ENCODE results near the gene BRMS1. TPM values are rescaled to one million over a fixed set of nuclear protein-coding genes. Genes with fewer than 3 reads are reported as not detected.

BRMS1 gene
- total RNA-seq, 2 experiments from 2014 or later = 35.7 to 35.9 TPM

DNA sequence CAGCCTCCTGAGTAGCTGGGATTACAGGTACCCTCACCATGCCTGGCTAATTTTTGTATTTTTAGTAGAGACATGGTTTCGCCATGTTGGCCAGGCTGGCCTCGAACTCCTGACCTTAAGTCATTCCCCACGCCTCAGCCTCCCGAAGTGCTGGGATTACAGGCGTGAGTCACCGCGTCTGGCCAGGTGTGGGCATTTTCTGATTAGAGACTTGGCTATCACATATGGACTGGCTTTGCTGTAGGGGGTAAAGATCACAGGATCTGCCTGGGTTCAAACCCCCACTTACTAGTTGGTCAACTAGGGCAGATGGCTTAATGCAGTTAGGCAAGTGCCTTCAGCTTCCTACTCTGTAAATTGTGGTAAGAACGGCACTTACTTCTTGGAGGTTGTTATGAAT lies 34.6 kb downstream of the BRMS1 start:
- intact Hi-C loops (cut with micrococcal nuclease) = loop anchor here (5.0 kb wide), 2 partner anchors 37 to 77 kb away; partner anchors contain the start of genes B4GAT1 and BRMS1
- TF ChIP-seq, protein P1, sequence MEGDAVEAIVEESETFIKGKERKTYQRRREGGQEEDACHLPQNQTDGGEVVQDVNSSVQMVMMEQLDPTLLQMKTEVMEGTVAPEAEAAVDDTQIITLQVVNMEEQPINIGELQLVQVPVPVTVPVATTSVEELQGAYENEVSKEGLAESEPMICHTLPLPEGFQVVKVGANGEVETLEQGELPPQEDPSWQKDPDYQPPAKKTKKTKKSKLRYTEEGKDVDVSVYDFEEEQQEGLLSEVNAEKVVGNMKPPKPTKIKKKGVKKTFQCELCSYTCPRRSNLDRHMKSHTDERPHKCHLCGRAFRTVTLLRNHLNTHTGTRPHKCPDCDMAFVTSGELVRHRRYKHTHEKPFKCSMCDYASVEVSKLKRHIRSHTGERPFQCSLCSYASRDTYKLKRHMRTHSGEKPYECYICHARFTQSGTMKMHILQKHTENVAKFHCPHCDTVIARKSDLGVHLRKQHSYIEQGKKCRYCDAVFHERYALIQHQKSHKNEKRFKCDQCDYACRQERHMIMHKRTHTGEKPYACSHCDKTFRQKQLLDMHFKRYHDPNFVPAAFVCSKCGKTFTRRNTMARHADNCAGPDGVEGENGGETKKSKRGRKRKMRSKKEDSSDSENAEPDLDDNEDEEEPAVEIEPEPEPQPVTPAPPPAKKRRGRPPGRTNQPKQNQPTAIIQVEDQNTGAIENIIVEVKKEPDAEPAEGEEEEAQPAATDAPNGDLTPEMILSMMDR (IDR thresholded peaks at IDR 0.05) = no peak
- peaks cover 2% of the 10 kb centered on the region for H3K36me3 Mint-ChIP-seq (ENCODE audit: low read depth)
- POLR2A ChIA-PET = interaction anchor here (0.9 to 2.2 kb wide), 2 partner anchors 35 to 79 kb away, joined by 3 to 6 read pairs; no protein-coding TSS in a partner anchor
- ATAC-seq = no peak
- no peak overlapping the region for H3K4me3 Mint-ChIP-seq
- H3K27me3 Mint-ChIP-seq = no peaks in the 10 kb centered on the region
- no peaks in the 10 kb centered on the region for H3K9me3 Mint-ChIP-seq
- CTCF ChIA-PET = interaction anchor here (3.7 to 10.2 kb wide), 4 partner anchors 9 to 76 kb away, joined by 37 to 149 read pairs (median 86); partner anchors contain the start of gene RIN1
- DNase-seq = no peak
- no peak overlapping the region for H3K27ac Mint-ChIP-seq
- peaks cover 16% of the 10 kb centered on the region for H3K4me1 Mint-ChIP-seq (ENCODE audit: low read depth)

DNA sequence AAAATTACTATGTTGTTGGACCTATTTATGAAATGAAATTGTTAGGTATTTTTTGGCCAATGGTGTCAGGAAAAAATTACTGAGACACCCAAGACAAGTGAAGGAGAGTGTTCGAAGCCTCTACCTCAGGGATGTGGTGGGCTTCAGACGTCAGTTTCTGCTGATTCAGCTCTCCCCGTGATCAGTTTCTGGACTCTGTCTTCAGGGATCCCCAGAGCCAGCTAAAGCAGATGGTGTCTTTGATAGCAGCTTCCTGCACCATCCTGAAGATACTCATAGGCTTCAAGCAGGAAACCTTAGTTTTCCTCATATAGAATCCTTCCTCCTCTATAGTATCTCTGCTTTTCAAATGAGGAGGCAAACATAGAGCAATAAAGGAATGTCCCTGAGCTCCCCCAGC lies 35.4 kb downstream of the BRMS1 start:
- H3K27me3 Mint-ChIP-seq = no peaks in the 10 kb centered on the region
- no peak overlapping the region for H3K4me3 Mint-ChIP-seq
- peaks cover 9% of the 10 kb centered on the region for H3K4me1 Mint-ChIP-seq (ENCODE audit: low read depth)
- ATAC-seq (no peak), DNase-seq (no peak)
- intact Hi-C loops (cut with micrococcal nuclease) = no loop called here
- POLR2A ChIA-PET = interaction anchor here (0.9 kb wide), 1 partner anchor 36 kb away, joined by 3 read pairs; no protein-coding TSS in a partner anchor
- H3K9me3 Mint-ChIP-seq = no peaks in the 10 kb centered on the region
- no peaks in the 10 kb centered on the region for H3K36me3 Mint-ChIP-seq (ENCODE audit: low read depth)
- CTCF ChIA-PET = interaction anchor here (1.4 to 10.2 kb wide), 5 partner anchors 8 to 77 kb away, joined by 6 to 149 read pairs (median 39); partner anchors contain the start of genes BRMS1 and RIN1
- TF ChIP-seq, protein P1 (IDR thresholded peaks at IDR 0.05) = no peak
- H3K27ac Mint-ChIP-seq = no peak overlapping the region

DNA sequence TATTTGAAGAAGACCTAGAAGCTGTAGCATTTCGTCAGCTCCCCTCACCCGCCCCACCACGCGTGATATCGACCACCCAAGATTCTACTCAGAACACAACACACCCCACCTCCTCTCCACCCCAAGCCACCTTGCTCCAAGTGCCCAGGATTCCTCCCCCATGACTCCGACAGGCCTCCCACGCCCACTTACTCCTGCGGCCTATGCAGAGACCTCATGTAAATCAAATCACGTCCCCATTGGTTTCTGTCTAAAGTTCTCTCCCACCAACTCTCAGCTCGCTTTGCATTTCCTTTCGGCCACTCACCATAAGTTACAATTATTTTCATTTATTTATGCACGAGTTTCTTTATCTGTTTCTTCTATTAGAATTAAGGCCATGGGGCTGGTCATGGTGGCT lies 42.2 kb downstream of the BRMS1 start:
- no peak for DNase-seq
- Mint-ChIP-seq H3K4me1 (ENCODE audit: low read depth) (no peaks in the 10 kb centered on the region), H3K4me3 (no peak overlapping the region), H3K36me3 (ENCODE audit: low read depth) (no peaks in the 10 kb centered on the region), H3K9me3 (no peaks in the 10 kb centered on the region), H3K27me3 (no peaks in the 10 kb centered on the region), H3K27ac (no peak overlapping the region)
- no peak for ATAC-seq
- TF ChIP-seq, protein P1 (IDR thresholded peaks at IDR 0.05) = no peak
- ChIA-PET CTCF (interaction anchor here (1.1 to 4.2 kb wide), 4 partner anchors 9 to 83 kb away, joined by 3 to 37 read pairs (median 3); no protein-coding TSS in a partner anchor), POLR2A (no interaction called here)
- intact Hi-C loops (cut with micrococcal nuclease) = no loop called here

DNA sequence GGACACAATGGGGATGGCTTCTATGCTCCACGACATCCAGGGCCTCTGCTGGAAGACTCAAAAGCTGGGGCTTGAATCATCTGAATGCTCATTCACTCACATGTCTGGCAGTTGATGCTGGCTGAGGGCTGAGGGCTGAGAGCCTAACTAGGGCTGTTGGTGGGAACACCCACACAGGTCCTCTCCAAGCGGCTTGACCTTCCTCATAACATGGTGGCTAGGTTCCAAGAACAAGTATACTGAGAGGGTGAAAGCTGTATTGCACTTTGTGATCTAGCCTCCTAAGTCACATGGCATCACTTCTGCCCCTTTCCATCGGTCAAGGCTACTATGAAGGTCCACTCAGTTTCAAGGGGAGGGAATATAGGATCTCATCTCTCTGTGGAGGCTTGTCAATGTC lies 45.7 kb downstream of the BRMS1 start:
- Mint-ChIP-seq H3K4me1 (ENCODE audit: low read depth) (no peaks in the 10 kb centered on the region), H3K9me3 (no peaks in the 10 kb centered on the region), H3K27ac (no peak overlapping the region), H3K27me3 (no peaks in the 10 kb centered on the region), H3K4me3 (no peak overlapping the region), H3K36me3 (ENCODE audit: low read depth) (no peaks in the 10 kb centered on the region)
- POLR2A ChIA-PET = no interaction called here
- TF ChIP-seq, protein P1 (IDR thresholded peaks at IDR 0.05) = no peak
- ATAC-seq (no peak), DNase-seq (no peak)
- intact Hi-C loops (cut with micrococcal nuclease) = no loop called here
- CTCF ChIA-PET = interaction anchor here (1.1 to 4.2 kb wide), 4 partner anchors 12 to 90 kb away, joined by 3 to 37 read pairs (median 6); no protein-coding TSS in a partner anchor

DNA sequence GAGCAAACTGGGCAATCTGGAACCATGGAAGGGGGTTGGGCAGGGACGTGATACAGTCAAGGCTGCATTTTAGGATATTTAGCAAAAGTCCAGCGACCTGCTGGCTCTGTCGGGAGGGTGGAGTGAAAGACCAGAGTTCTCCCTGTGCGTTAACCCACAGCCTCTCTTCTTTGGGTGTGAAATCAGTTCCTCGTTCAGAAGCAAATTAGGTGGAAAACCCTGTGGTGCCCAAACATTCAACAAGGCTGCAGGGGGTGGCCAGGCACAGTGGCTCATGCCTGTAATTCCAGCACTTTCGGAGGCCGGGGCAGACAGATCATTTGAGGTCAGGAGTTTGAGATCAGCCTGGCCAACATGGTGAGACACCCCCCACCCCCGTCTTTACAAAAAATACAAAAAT lies 47.3 kb downstream of the BRMS1 start:
- no peak overlapping the region for H3K4me3 Mint-ChIP-seq
- H3K36me3 Mint-ChIP-seq (ENCODE audit: low read depth) = no peaks in the 10 kb centered on the region
- no peak overlapping the region for H3K27ac Mint-ChIP-seq
- CTCF ChIA-PET = interaction anchor here (1.0 to 2.7 kb wide), 6 partner anchors 14 to 518 kb away, joined by 3 to 7 read pairs (median 4); no protein-coding TSS in a partner anchor
- intact Hi-C loops (cut with micrococcal nuclease) = no loop called here
- H3K27me3 Mint-ChIP-seq = peaks cover 9% of the 10 kb centered on the region
- H3K9me3 Mint-ChIP-seq = no peaks in the 10 kb centered on the region
- peaks cover 3% of the 10 kb centered on the region for H3K4me1 Mint-ChIP-seq (ENCODE audit: low read depth)
- ATAC-seq (no peak), DNase-seq (no peak)
- POLR2A ChIA-PET = interaction anchor here (0.6 to 0.7 kb wide), 2 partner anchors 15 to 16 kb away, joined by 3 read pairs; no protein-coding TSS in a partner anchor
- TF ChIP-seq, protein P1 (IDR thresholded peaks at IDR 0.05) = no peak

All from activated CD8-positive, alpha-beta T cell treated with anti-CD3 and anti-CD28 coated beads for 36 hours (primary cell).